Colonic mucosa (tissue), 4 donors: ENCODE data around the gene TBC1D20. TPM values are rescaled to one million over a fixed set of nuclear protein-coding genes. Genes with fewer than 3 reads are reported as not detected.

Experiments
- DNase-seq: peaks from one replicate; pipeline ENCODE4 v3.0.0-alpha.2; 2020
- H3K27ac ChIP-seq: fragments of 200-600 bp; one replicate; pipeline ENCODE4 v1.8.0; 2021
- H3K27me3 ChIP-seq: fragments of 200-600 bp; one replicate; pipeline ENCODE4 v1.8.0; 2021
- H3K36me3 ChIP-seq: fragments of 200-600 bp; one replicate; pipeline ENCODE4 v1.8.0; 2021
- H3K4me1 ChIP-seq: fragments of 200-600 bp; one replicate; pipeline ENCODE4 v1.8.0; 2021; ENCODE audit warnings: mild to moderate bottlenecking
- H3K4me3 ChIP-seq: fragments of 200-600 bp; one replicate; pipeline ENCODE4 v1.8.0; 2021
- H3K9ac ChIP-seq, 2 donors: one replicate each; pipeline ENCODE4 v1.7.0; 2013; ENCODE audit warnings: control low read depth in 2 of 2, low read depth in 2 of 2, low read length in 2 of 2
- H3K9me3 ChIP-seq: fragments of 200-600 bp; one replicate; pipeline ENCODE4 v1.8.0; 2021
- CTCF ChIP-seq: fragments of 200-600 bp; IDR thresholded peaks from one replicate; pipeline ENCODE4 v1.8.0; 2022; ENCODE audit warnings: antibody characterized with exemption, mild to moderate bottlenecking
- intact Hi-C: fragments of 100-400 bp; cut with DNase I; formaldehyde crosslinking; loops from one replicate; pipeline ENCODE4 v1.14.1; 2022
- total RNA-seq, 2 donors: library from RNA; stranded (reverse); fragmentation: NEBNext Ultra II Directional in 1 of 2; extraction: Animal tissue kit (Norgen Biotek cat#: 25700) in 1 of 2; gene quantifications; one replicate each; pipeline ENCODE4 v1.2.1, GENCODE V29; 2021
- donor health status: healthy.
- donor health status: DM: no; HTN: no; CAD: no.
- donor health status: DM: no; HTN: no; CAD: no.

The TBC1D20 gene
- total RNA-seq, 2 donors from 2014 or later = 25.4 to 31.9 TPM

GRCh38 chr20:503048-503737 is 40.9 kb upstream of the TBC1D20 start:
- Histone ChIP-seq H3K36me3 (peaks cover 39% of the 10 kb centered on the region), H3K9me3 (no peaks in the 10 kb centered on the region), H3K9ac (no peak overlapping the region), H3K27ac (no peak overlapping the region), H3K4me3 (no peak overlapping the region), H3K4me1 (no peaks in the 10 kb centered on the region), H3K27me3 (no peaks in the 10 kb centered on the region)
- intact Hi-C loops = no loop called here
- no peak for DNase-seq
- TF ChIP-seq CTCF = no peak

- intact Hi-C loops = no loop called here
- no peak for TF ChIP-seq CTCF
- Histone ChIP-seq H3K36me3 (peaks cover 34% of the 10 kb centered on the region), H3K27me3 (no peaks in the 10 kb centered on the region), H3K9ac (no peak overlapping the region), H3K4me3 (no peak overlapping the region), H3K4me1 (no peaks in the 10 kb centered on the region), H3K9me3 (no peaks in the 10 kb centered on the region), H3K27ac (no peak overlapping the region)
- DNase-seq = no peak
Measured at GRCh38 chr20:497979-498378, 35.6 kb upstream of the TBC1D20 start.

- no peak overlapping the region for H3K4me3 ChIP-seq
- H3K9me3 ChIP-seq = no peaks in the 10 kb centered on the region
- intact Hi-C loops = no loop called here
- TF ChIP-seq CTCF = no peak
- peaks cover 30% of the 10 kb centered on the region for H3K36me3 ChIP-seq
- no peak for DNase-seq
- H3K9ac ChIP-seq = no peak overlapping the region
- no peaks in the 10 kb centered on the region for H3K4me1 ChIP-seq
- no peak overlapping the region for H3K27ac ChIP-seq
- no peaks in the 10 kb centered on the region for H3K27me3 ChIP-seq
Measured at GRCh38 chr20:496126-496696, 33.9 kb upstream of the TBC1D20 start.

GRCh38 chr20:492159-492558 is 29.8 kb upstream of the TBC1D20 start:
- no peak overlapping the region for H3K27ac ChIP-seq
- no peaks in the 10 kb centered on the region for H3K9me3 ChIP-seq
- no peak overlapping the region for H3K9ac ChIP-seq
- no peak for DNase-seq
- no peak for TF ChIP-seq CTCF
- H3K36me3 ChIP-seq = peaks cover 12% of the 10 kb centered on the region
- no peak overlapping the region for H3K4me3 ChIP-seq
- no peaks in the 10 kb centered on the region for H3K4me1 ChIP-seq
- H3K27me3 ChIP-seq = no peaks in the 10 kb centered on the region
- intact Hi-C loops = no loop called here

- DNase-seq = no peak
- TF ChIP-seq CTCF = no peak
- Histone ChIP-seq H3K36me3 (peaks cover 10% of the 10 kb centered on the region), H3K9me3 (no peaks in the 10 kb centered on the region), H3K9ac (no peak overlapping the region), H3K27ac (no peak overlapping the region), H3K27me3 (no peaks in the 10 kb centered on the region), H3K4me1 (no peaks in the 10 kb centered on the region), H3K4me3 (no peak overlapping the region)
- intact Hi-C loops = no loop called here
Measured at GRCh38 chr20:487655-488054, 25.3 kb upstream of the TBC1D20 start.
